SK-N-SH (cell line): ENCODE measurements around the gene ENPP7. TPM values are rescaled to one million over a fixed set of nuclear protein-coding genes. Genes with fewer than 3 reads are reported as not detected.

Source experiments
- CTCF ChIA-PET: fragments of 300-600, 350-600 bp; formaldehyde crosslinking; extraction: SDS; loops from one replicate; lab custom pipeline; 2021; lab: Yijun Ruan, JAX
- POLR2A ChIA-PET: fragments of 350-600 bp; sonication (Branson Sonifier 250); formaldehyde crosslinking; extraction: SDS; loops from one replicate; lab custom pipeline; 2020; ENCODE audit warnings: antibody characterized with exemption, inconsistent platforms; lab: Yijun Ruan, JAX
- DNase-seq: peaks from one replicate; pipeline ENCODE4 v3.0.0; 2012
- H2AFZ ChIP-seq: fragments of 200-600 bp; sonication (generic); 2 replicates; pipeline ENCODE4 v1.8.1; 2016; ENCODE audit warnings: antibody characterized with exemption, mild to moderate bottlenecking, low read depth
- H3F3A ChIP-seq: fragments of 200-600 bp; sonication (generic); replicated peaks from 2 replicates; pipeline ENCODE3; 2016; ENCODE audit warnings: antibody characterized with exemption, mild to moderate bottlenecking; ENCODE audit not compliant: insufficient read depth
- H3K27ac ChIP-seq, 2 experiments: fragments of 200-500 bp in 1 of 2; fragments of 200-600 bp in 1 of 2; sonication (Bioruptor generic) in 1 of 2; sonication (generic), shearing (Covaris generic) in 1 of 2; 2 replicates each; pipeline versions ENCODE4 v1.5.1 to v1.6.1; 2014 to 2016; ENCODE audit warnings: low read depth in 2 of 2, inconsistent platforms in 1 of 2, low read length in 1 of 2, mild to moderate bottlenecking in 1 of 2, mixed read lengths in 1 of 2
- H3K27me3 ChIP-seq: fragments of 200-600 bp; sonication (generic), shearing (Covaris generic); 2 replicates; pipeline ENCODE4 v1.6.1; 2016; ENCODE audit warnings: mixed run types; ENCODE audit not compliant: insufficient read depth
- H3K36me3 ChIP-seq, 2 experiments: fragments of 200-500 bp in 1 of 2; fragments of 200-600 bp in 1 of 2; sonication (Bioruptor generic) in 1 of 2; sonication (generic) in 1 of 2; replicated peaks in 1 of 2; 2 replicates each; pipeline versions ENCODE3 to v1.5.1; 2014 to 2016; ENCODE audit warnings: low read length in 1 of 2, mild to moderate bottlenecking in 1 of 2; ENCODE audit not compliant: insufficient read depth in 2 of 2, control insufficient read depth in 1 of 2
- H3K4me1 ChIP-seq, 2 experiments: fragments of 200-500 bp in 1 of 2; fragments of 200-600 bp in 1 of 2; sonication (Bioruptor generic) in 1 of 2; sonication (generic), shearing (Covaris generic) in 1 of 2; 2 replicates each; pipeline versions ENCODE4 v1.5.1 to v1.6.1; 2014 to 2016; ENCODE audit warnings: low read depth in 1 of 2, low read length in 1 of 2, mixed run types in 1 of 2; ENCODE audit not compliant: insufficient read depth in 2 of 2, control insufficient read depth in 1 of 2
- H3K4me2 ChIP-seq: fragments of 200-600 bp; sonication (generic), shearing (Covaris generic); 2 replicates; pipeline ENCODE4 v1.6.1; 2017; ENCODE audit warnings: mixed run types
- H3K4me3 ChIP-seq, 2 experiments: fragments of 200-500 bp in 1 of 2; fragments of 200-600 bp in 1 of 2; sonication (Bioruptor generic) in 1 of 2; sonication (generic), shearing (Covaris generic) in 1 of 2; 2 replicates each; pipeline versions ENCODE4 v1.5.1 to v1.8.1; 2014 to 2016; ENCODE audit warnings: low read depth in 2 of 2, inconsistent platforms in 1 of 2, low read length in 1 of 2, mild to moderate bottlenecking in 1 of 2, mixed read lengths in 1 of 2, moderate library complexity in 1 of 2
- H3K79me2 ChIP-seq: fragments of 200-600 bp; sonication (generic); 2 replicates; pipeline ENCODE4 v1.8.1; 2017; ENCODE audit warnings: mild to moderate bottlenecking; ENCODE audit not compliant: insufficient read depth
- H3K9ac ChIP-seq: fragments of 200-600 bp; sonication (generic); 2 replicates; pipeline ENCODE4 v1.6.1; 2017; ENCODE audit warnings: mixed run types
- H3K9me2 ChIP-seq: fragments of 200-600 bp; sonication (generic); 2 replicates; pipeline ENCODE4 v1.6.1; 2017; ENCODE audit warnings: mixed run types
- H3K9me3 ChIP-seq: fragments of 200-600 bp; sonication (generic); 2 replicates; pipeline ENCODE4 v1.6.1; 2017; ENCODE audit warnings: mixed run types, mild to moderate bottlenecking, moderate library complexity
- H4K20me1 ChIP-seq: fragments of 200-600 bp; sonication (generic); 2 replicates; pipeline ENCODE4 v1.6.1; 2017; ENCODE audit warnings: mild to moderate bottlenecking, mixed run types; ENCODE audit not compliant: insufficient read depth
- CHD2 ChIP-seq: fragments of 150-350 bp; IDR thresholded peaks from 2 replicates; pipeline ENCODE4 v1.6.1; 2018; ENCODE audit warnings: low read length; ENCODE audit not compliant: partially characterized antibody
- ELF1 ChIP-seq: IDR thresholded peaks from 2 replicates; pipeline ENCODE4 v1.4.0; 2012
- FOSL2 ChIP-seq: IDR thresholded peaks from 2 replicates; pipeline ENCODE4 v1.4.0; 2012; ENCODE audit warnings: low read depth, mild to moderate bottlenecking, moderate library complexity, borderline replicate concordance
- FOXJ3 ChIP-seq: sonication (generic); formaldehyde crosslinking; IDR thresholded peaks from 2 replicates; pipeline ENCODE4 v1.5.1; 2020; ENCODE audit warnings: mild to moderate bottlenecking, missing genetic modification reagents
- FOXM1 ChIP-seq: IDR thresholded peaks from 2 replicates; pipeline ENCODE4 v1.4.0; 2012; ENCODE audit warnings: low read depth, mild to moderate bottlenecking
- NRF1 ChIP-seq: IDR thresholded peaks from 2 replicates; pipeline ENCODE4 v1.6.1; 2012; ENCODE audit warnings: low read depth, mild to moderate bottlenecking, low read length
- PBX3 ChIP-seq: IDR thresholded peaks from 2 replicates; pipeline ENCODE4; 2012
- RAD21 ChIP-seq: IDR thresholded peaks from 2 replicates; pipeline ENCODE4 v1.6.1; 2012; ENCODE audit warnings: mild to moderate bottlenecking, low read length
- RCOR1 ChIP-seq: fragments of 150-350 bp; IDR thresholded peaks from 2 replicates; pipeline ENCODE4 v1.6.1; 2017; ENCODE audit warnings: antibody characterized with exemption, low read length
- RXRA ChIP-seq: IDR thresholded peaks from 2 replicates; pipeline ENCODE4 v1.4.0; 2012; ENCODE audit warnings: low read depth, mild to moderate bottlenecking, borderline replicate concordance
- SMC3 ChIP-seq: IDR thresholded peaks from 2 replicates; pipeline ENCODE4 v1.6.1; 2012; ENCODE audit warnings: low read depth, low read length, improper control_type of control experiment
- TAF1 ChIP-seq: IDR thresholded peaks from 2 replicates; pipeline ENCODE4 v1.6.1; 2012; ENCODE audit warnings: low read depth, mild to moderate bottlenecking, low read length, moderate library complexity, borderline replicate concordance
- YY1 ChIP-seq: IDR thresholded peaks from 2 replicates; pipeline ENCODE4 v1.4.0; 2012; ENCODE audit warnings: low read depth, mild to moderate bottlenecking
- WGBS: methylation state at CpG from one replicate; pipeline ENCODE4 v1.1.6; 2017; ENCODE audit warnings: low lambda C conversion rate; 5-methylcytosine and 5-hydroxymethylcytosine counted together
- polyA plus RNA-seq, 3 experiments: library from polyadenylated mRNA; depleted of rRNA; stranded (reverse); fragments of >200 nt; gene quantifications; 2 replicates each; pipeline ENCODE4 v1.2.3, GENCODE V29; 2012
- TF ChIP-seq, protein P1 (sequence below): fragments of 200-600 bp; sonication (generic); IDR thresholded peaks from 2 replicates; pipeline ENCODE4 v1.6.1; 2017; ENCODE audit warnings: antibody characterized with exemption, mild to moderate bottlenecking, moderate library complexity

The ENPP7 gene
- polyA plus RNA-seq, 1 of the 3 experiments (the other 2 are of a cell fraction) = not detected

- H2AFZ ChIP-seq = no peak overlapping the region
- no peak overlapping the region for H3K9ac ChIP-seq
- TF ChIP-seq ELF1 (no peak), CHD2 (no peak), SMC3 (peak; percentile 49), FOSL2 (no peak), RAD21 (peak; percentile 79)
- TF ChIP-seq, protein P1, sequence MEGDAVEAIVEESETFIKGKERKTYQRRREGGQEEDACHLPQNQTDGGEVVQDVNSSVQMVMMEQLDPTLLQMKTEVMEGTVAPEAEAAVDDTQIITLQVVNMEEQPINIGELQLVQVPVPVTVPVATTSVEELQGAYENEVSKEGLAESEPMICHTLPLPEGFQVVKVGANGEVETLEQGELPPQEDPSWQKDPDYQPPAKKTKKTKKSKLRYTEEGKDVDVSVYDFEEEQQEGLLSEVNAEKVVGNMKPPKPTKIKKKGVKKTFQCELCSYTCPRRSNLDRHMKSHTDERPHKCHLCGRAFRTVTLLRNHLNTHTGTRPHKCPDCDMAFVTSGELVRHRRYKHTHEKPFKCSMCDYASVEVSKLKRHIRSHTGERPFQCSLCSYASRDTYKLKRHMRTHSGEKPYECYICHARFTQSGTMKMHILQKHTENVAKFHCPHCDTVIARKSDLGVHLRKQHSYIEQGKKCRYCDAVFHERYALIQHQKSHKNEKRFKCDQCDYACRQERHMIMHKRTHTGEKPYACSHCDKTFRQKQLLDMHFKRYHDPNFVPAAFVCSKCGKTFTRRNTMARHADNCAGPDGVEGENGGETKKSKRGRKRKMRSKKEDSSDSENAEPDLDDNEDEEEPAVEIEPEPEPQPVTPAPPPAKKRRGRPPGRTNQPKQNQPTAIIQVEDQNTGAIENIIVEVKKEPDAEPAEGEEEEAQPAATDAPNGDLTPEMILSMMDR = peak; percentile 49
- no peak overlapping the region for H3K4me3 ChIP-seq
- H3K79me2 ChIP-seq = no peaks in the 10 kb centered on the region
- H3K9me3 ChIP-seq = no peaks in the 10 kb centered on the region
- H3K4me2 ChIP-seq = no peak overlapping the region
- no peak overlapping the region for H3K27ac ChIP-seq
- no peaks in the 10 kb centered on the region for H3K36me3 ChIP-seq
- no peaks in the 10 kb centered on the region for H4K20me1 ChIP-seq
- 60% methylated on average over 8 of the region's 10 CpGs for WGBS
- DNase-seq = peak; percentile 79
- ChIA-PET POLR2A (no interaction called here), CTCF (interaction anchor here (0.6 to 5.9 kb wide), 19 partner anchors 13 to 306 kb away, joined by 3 to 34 read pairs (median 3); partner anchors contain the start of gene CBX4)
- 0 out of 2 replicates have a peak, but pooled peaks cover 9% of the 10 kb centered on the region for H3K27me3 ChIP-seq
- H3K4me1 ChIP-seq = peaks cover 0 to 3% of the 10 kb centered on the region in 2 experiments; a peak in 1 of 4 replicates
- no peaks in the 10 kb centered on the region for H3F3A ChIP-seq
- H3K9me2 ChIP-seq = no peaks in the 10 kb centered on the region
Measured at GRCh38 chr17:79721993-79722671, 8.6 kb upstream of the ENPP7 start.

GRCh38 chr17:79722787-79723186 is 8.0 kb upstream of the ENPP7 start:
- ChIA-PET POLR2A (no interaction called here), CTCF (interaction anchor here (0.6 to 5.9 kb wide), 17 partner anchors 14 to 307 kb away, joined by 3 to 34 read pairs (median 3); partner anchors contain the start of gene CBX4)
- DNase-seq = no peak
- H3K27ac ChIP-seq = no peak overlapping the region
- 76% methylated on average over 10 of the region's 10 CpGs for WGBS
- TF ChIP-seq TAF1 (no peak), ELF1 (no peak), RCOR1 (no peak), CHD2 (no peak), NRF1 (no peak), YY1 (no peak), SMC3 (no peak), FOXM1 (no peak), PBX3 (no peak), RXRA (no peak), FOXJ3 (CRISPR knock-in tag) (no peak)
- 0 out of 2 replicates have a peak, but pooled peaks cover 9% of the 10 kb centered on the region for H3K27me3 ChIP-seq
- H3K9ac ChIP-seq = no peak overlapping the region
- no peaks in the 10 kb centered on the region for H3K36me3 ChIP-seq
- no peaks in the 10 kb centered on the region for H3K9me2 ChIP-seq
- no peaks in the 10 kb centered on the region for H4K20me1 ChIP-seq
- H3F3A ChIP-seq = no peaks in the 10 kb centered on the region
- H3K4me1 ChIP-seq = peaks cover 0 to 3% of the 10 kb centered on the region in 2 experiments; a peak in 1 of 4 replicates
- H3K4me2 ChIP-seq = no peak overlapping the region
- H3K4me3 ChIP-seq = no peak overlapping the region
- H2AFZ ChIP-seq = no peak overlapping the region
- no peaks in the 10 kb centered on the region for H3K79me2 ChIP-seq
- no peaks in the 10 kb centered on the region for H3K9me3 ChIP-seq
